Mononuclear cell (primary cell): ENCODE data around the gene SH2D1A. TPM values are rescaled to one million over a fixed set of nuclear protein-coding genes. Genes with fewer than 3 reads are reported as not detected.

Experiments used
- H3K27me3 ChIP-seq: 2 replicates; pipeline ENCODE4 v1.6.0; 2011; ENCODE audit warnings: low read length, control low read depth; ENCODE audit not compliant: insufficient read depth
- H3K4me1 ChIP-seq: 2 replicates; pipeline ENCODE4 v1.5.1; 2011; ENCODE audit warnings: mild to moderate bottlenecking, low read length, control low read depth; ENCODE audit not compliant: insufficient read depth
- H3K4me3 ChIP-seq: 2 replicates; pipeline ENCODE4 v1.5.1; 2011; ENCODE audit warnings: mild to moderate bottlenecking, low read length, moderate library complexity
- H3K9me3 ChIP-seq: 2 replicates; pipeline ENCODE4 v1.5.1; 2011; ENCODE audit warnings: low read depth, mild to moderate bottlenecking, control low read depth, low read length
- total RNA-seq: library from RNA; depleted of rRNA; stranded (reverse); fragments of >200 nt; gene quantifications from one replicate; pipeline ENCODE4 v1.2.3, GENCODE V29; 2012

The SH2D1A gene
- total RNA-seq, 1 donor, result 34.2 TPM

DNA sequence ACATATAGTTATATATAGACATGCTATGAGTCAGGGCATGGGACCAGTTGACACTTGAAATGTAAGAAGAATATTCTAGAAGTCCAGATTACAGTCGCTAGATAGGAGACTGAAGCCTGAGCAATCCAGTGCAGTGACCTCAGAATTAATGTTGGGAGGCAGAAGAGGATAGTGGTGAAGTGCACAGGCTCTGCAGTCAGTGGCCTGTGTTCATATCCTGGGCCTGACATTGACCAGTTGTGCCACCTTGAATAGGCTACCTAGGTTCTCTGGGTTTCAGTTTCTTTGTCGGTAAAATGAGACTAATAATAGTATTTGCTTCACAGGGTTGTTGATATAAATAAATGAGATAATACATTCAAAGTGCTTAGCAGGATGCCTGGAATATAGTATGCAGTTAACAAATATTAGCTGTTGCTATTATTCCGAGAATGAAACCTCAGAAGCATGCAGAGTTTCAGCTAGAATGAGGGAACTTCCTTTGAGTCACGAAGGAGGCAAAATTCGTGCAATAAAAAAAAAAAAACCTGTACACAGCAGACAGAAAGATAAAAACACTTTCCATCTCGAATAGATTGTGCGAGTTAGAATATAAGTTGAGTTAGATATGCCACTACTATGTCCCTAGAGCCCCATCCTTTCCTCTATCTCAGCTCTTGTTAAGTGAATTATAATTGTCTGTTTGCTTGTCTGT lies 4.0 kb upstream of the SH2D1A start:
- Histone ChIP-seq H3K4me3 (no peak overlapping the region), H3K9me3 (no peaks in the 10 kb centered on the region), H3K27me3 (no peaks in the 10 kb centered on the region), H3K4me1 (peaks cover 6% of the 10 kb centered on the region)

DNA sequence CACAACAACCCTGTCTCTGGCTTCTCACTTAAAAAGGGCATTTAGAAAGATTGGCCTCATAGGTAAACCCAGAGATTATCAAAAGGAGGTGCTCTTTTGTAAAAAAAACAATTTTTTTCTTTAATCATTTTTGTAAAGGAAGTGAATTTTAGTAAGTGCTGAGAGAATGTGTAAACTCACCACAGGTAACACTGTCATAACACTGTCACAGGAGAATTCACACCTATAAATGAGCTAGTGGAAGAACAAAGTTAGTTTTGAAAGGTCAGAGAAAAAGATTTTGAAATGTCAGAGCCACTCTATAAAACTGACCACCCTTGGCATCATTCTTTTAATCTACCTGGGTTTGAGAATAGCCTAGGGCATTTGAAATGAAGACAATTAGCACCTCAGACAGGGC lies 3.3 kb upstream of the SH2D1A start:
- Histone ChIP-seq H3K4me3 (no peak overlapping the region), H3K27me3 (no peaks in the 10 kb centered on the region), H3K4me1 (peaks cover 6% of the 10 kb centered on the region), H3K9me3 (no peaks in the 10 kb centered on the region)

DNA sequence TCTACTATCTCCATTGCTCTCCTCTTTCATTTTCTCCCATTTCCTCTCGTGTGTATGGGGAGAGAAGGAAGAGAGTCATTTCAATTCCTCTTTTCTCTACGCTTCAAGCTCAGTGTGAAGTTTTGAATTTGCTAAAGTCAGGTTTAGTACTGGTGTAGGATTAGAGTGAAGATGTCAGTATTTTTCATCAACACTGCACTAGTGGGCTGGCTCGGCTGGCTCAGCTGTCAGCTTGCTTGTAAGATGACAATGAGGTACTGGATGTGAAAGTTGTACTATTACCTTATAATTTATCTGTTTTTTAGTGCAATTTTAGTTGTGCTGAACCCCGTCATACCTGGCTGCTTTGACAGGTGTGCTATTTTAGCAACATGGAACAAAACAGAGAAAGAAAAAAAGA lies 2.1 kb upstream of the SH2D1A start:
- no peak overlapping the region for H3K4me3 ChIP-seq
- H3K27me3 ChIP-seq, result no peaks in the 10 kb centered on the region
- peaks cover 6% of the 10 kb centered on the region for H3K4me1 ChIP-seq
- no peaks in the 10 kb centered on the region for H3K9me3 ChIP-seq

DNA sequence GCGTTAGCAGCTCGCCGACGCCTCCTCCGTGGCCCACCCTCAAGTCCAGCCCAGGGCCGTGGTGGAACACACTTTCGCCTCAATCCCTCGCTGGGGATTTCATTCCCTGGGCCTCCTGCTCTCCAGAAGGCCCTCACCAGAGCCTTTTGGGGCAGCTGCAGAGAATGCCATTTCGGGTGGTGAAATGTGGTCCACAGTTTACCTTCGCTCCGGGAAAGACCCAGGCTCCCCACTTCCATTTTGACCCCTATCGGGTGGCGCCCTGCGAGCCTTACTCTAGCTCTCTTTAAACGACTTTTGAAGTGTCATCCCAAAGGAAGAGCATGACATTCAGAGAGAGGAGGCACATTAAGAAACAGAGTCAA lies 496 bp downstream of the SH2D1A start:
- H3K4me3 ChIP-seq, result peak overlapping the region; percentile 46
- no peaks in the 10 kb centered on the region for H3K4me1 ChIP-seq
- no peaks in the 10 kb centered on the region for H3K9me3 ChIP-seq
- H3K27me3 ChIP-seq, result no peaks in the 10 kb centered on the region

DNA sequence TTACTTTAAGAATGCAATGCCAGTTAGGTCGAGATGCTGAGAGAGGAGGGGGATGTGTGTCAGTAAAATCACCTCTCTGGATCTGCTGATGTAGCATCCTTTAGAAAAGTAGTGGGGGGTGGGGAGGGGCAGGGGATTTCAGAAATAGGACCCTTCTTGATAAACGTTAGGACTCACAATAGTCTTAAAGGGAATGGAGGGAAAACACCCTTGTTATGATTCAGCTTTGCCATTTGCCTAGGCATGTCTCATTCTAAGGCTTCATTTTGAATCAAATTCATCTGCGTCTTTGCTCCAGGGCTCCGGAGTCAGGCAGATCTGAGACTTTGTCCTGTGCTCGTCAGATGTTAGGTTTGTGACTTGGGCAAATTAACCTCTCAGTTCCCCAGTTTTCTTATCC lies 879 bp downstream of the SH2D1A start:
- H3K27me3 ChIP-seq, result no peaks in the 10 kb centered on the region
- H3K4me3 ChIP-seq, result peak overlapping the region; percentile 46
- H3K4me1 ChIP-seq, result no peaks in the 10 kb centered on the region
- H3K9me3 ChIP-seq, result no peaks in the 10 kb centered on the region

DNA sequence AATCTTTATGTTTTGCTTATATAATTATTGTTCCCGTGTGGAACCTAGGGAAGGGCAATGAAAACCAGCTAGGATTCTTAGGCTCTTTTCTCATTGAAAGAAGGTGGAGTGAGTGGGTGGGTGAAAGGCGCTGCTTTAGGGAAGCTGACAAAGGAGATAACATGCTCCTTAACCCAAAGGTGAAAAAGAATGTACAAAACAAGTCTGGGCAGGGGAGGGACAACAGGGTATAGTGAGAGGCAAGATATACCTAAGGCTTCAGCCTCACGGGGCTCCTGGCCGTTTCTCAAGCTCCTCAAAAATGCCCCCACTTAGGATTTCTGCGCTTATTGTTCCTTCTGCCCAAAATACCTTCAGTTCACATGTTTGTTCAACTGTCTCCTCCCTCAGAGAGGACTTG lies 1.8 kb downstream of the SH2D1A start:
- no peaks in the 10 kb centered on the region for H3K27me3 ChIP-seq
- peak overlapping the region; percentile 46 for H3K4me3 ChIP-seq
- no peaks in the 10 kb centered on the region for H3K4me1 ChIP-seq
- no peaks in the 10 kb centered on the region for H3K9me3 ChIP-seq

DNA sequence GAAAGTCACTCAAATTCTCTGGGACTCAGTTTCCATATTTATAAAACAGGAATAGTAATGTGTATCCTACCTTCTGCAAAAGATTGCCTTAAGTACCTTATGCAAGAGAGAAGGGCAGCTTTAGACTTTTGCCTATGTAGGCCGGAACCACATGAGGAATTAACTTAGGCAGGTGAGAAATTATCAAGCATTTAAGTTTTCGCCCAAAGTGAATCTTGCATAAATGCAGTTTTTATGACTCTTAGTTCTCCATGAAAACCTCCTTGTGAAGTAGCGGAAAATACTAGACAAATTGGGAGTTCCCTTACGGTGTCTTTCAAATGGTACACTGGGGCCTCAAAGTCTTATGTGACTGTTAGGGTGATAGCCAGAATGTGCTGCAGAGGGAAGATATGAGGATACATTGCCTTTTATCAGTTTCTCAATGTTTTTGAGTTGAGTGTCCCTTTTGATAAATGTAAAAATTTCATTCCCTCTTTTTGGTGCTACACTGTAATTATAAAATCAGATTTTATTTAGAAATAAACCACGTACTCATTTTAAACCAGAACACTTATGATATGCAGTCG lies 2.6 kb downstream of the SH2D1A start:
- Histone ChIP-seq H3K4me3 (peak overlapping the region; percentile 46), H3K27me3 (no peaks in the 10 kb centered on the region), H3K4me1 (no peaks in the 10 kb centered on the region), H3K9me3 (no peaks in the 10 kb centered on the region)

DNA sequence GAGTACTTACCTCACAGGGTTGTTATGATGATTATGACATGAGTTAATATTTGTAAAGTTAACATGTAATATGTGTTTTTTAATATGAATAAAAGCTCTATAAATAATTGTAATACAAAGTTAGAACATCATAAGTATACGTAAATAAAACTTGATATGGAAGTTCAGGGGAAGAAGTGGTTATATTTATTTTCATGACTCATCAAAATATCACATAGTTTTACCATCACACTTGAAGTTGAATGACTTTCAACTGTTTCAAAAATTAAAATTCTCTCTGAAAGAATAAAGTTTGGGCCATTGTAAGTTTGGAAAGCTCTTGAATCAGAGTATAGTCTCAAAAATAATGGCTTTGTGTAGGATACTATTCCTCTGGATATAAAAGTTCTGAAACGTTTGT lies 8.3 kb downstream of the SH2D1A start:
- no peaks in the 10 kb centered on the region for H3K27me3 ChIP-seq
- H3K4me3 ChIP-seq, result no peak overlapping the region
- H3K4me1 ChIP-seq, result no peaks in the 10 kb centered on the region
- no peaks in the 10 kb centered on the region for H3K9me3 ChIP-seq

DNA sequence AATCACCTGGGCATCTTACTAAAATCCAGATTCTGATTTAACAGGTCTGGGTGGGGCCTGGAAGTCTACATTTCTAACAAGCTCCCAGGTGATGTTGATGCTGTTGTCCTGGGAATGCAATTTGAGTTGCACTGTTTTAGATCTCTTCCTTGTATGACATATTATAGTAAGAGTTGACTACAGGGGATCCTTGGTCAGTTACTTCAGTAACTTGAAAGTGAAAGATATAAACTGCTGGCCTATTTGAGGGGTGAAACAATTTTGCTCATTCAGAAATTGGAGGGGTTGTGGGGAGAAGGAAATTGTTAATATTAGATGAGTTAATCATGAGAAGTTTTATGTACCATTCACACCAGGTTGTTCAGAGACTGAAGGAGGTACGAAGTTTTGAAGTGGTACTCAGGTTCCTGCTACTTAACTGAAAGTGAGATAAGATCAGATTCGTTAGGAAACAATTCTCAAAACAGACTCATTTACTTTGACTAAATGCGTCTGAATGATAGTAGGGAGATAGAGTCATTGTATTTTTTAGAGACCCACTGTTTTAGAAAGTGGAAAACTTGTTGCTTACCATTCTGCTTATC lies 12.5 kb downstream of the SH2D1A start:
- H3K27me3 ChIP-seq, result no peaks in the 10 kb centered on the region
- peaks cover 10% of the 10 kb centered on the region for H3K4me1 ChIP-seq
- no peaks in the 10 kb centered on the region for H3K9me3 ChIP-seq
- no peak overlapping the region for H3K4me3 ChIP-seq

DNA sequence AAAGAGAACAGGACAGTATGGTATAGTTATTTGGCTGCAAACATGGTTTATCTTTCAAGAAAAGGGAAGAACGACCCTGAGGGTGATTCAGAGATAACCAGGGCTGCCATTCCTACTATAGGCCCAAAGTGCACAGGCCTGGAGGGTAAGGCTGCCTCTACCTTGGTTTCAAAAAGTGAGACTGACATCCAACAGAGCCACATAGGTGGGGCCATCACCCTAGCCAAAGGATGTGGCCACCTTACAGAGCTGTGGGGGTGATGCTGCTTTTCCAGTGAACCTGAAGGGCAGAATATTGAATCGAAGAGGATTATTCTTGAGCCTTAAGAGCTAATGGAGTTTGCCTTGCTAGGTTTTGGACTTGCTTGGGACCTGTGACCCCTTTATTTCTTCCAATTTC lies 15.7 kb downstream of the SH2D1A start:
- Histone ChIP-seq H3K27me3 (no peaks in the 10 kb centered on the region), H3K4me1 (peaks cover 10% of the 10 kb centered on the region), H3K4me3 (no peak overlapping the region), H3K9me3 (no peaks in the 10 kb centered on the region)

DNA sequence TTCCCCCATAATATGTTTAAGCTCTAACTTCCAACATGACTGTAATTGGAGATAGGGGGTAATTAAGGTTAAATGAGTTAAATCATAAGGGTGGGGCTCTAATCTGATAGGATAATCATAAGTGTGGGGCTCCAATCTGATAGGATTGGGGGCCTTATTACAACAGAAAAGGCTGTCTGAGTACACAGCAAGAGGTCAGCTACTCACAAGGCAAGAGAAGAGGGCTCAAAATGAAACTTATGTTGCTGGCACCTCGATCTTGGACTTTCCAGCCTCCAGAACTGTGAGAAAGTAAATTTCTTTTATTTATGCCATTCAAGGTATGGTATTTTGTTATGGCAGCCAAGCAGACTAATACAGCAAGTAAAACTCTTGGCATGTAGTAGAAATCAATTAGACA lies 16.4 kb downstream of the SH2D1A start:
- Histone ChIP-seq H3K27me3 (no peaks in the 10 kb centered on the region), H3K4me3 (no peak overlapping the region), H3K9me3 (no peaks in the 10 kb centered on the region), H3K4me1 (peaks cover 10% of the 10 kb centered on the region)

DNA sequence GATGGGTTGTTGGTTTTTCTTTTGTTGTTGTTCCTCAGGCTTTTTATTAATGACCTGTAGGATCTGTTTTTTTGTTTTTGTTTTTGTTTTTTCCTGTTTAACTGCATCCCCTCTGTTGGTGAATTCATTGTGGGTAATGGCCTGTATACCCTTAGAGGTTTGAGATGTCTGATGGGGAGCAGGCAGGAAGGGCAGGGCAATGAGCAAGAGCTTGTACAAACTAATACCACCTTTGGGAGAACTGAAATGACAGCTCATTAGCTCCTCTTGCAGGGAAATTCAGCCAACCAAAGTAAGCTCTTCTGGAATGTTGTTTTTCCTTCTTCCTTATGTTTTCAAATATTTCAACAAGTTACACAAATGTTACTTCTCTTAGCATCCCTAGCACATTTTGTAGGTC lies 23.4 kb downstream of the SH2D1A start:
- Histone ChIP-seq H3K4me1 (no peaks in the 10 kb centered on the region), H3K4me3 (no peak overlapping the region), H3K27me3 (no peaks in the 10 kb centered on the region), H3K9me3 (no peaks in the 10 kb centered on the region)

DNA sequence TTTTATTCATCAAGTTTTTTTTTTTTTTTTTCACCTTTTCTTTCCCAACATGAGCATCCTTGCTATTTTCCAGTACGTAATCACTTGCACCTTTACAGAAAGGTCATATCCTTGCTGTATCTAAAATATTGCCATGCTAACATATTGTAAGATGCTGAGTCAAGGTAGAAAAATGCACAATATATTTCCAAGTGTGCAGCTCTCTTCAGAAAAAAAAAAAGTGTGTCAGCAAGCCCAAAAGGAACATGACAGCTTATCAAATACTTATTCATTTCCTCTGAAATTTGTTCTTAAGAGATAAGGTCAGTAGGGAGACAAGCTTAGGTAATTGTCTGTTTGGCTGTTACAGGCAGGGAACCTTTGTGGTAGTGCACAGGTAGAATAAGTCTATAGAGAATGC lies 27.0 kb downstream of the SH2D1A start:
- no peaks in the 10 kb centered on the region for H3K27me3 ChIP-seq
- H3K9me3 ChIP-seq, result no peaks in the 10 kb centered on the region
- no peak overlapping the region for H3K4me3 ChIP-seq
- no peaks in the 10 kb centered on the region for H3K4me1 ChIP-seq

DNA sequence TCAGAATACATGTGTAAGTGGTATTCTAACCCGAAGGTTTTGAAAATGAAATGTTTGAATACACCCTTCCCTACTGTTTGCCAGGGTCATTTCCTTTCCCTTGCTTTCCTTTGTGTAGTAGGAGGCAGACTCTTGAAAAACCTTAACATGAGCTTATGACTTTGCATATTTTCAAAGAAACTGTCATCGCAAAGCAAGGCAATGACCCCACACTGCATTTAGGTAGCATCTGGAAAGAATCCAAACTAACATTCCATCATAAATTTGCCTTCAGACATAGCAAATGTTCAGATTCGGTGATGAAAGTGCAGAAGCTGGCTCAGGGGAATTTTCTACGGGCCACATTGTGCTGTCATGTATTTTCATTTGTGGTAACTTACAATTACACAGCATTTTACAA lies 32.3 kb downstream of the SH2D1A start:
- H3K4me3 ChIP-seq, result no peak overlapping the region
- H3K27me3 ChIP-seq, result no peaks in the 10 kb centered on the region
- H3K4me1 ChIP-seq, result no peaks in the 10 kb centered on the region
- no peaks in the 10 kb centered on the region for H3K9me3 ChIP-seq

DNA sequence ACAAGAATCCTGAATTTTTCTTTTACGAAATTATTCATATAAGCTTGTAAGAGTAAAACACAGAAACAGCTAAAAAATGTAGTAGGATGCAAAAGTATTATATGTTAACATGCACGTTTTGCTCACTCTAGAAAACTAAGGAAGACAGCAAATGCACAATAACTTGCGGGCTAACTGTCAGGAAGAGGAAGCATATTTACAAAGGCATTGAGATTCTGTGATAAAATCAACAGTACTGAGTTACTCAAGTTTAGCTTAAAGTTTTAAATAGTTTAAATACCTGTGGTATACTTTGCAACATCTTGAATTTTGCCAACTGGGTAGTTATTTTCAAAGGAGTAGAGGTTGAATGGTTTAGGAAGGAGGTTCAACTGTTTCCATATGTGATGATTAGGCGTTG lies 37.0 kb downstream of the SH2D1A start:
- Histone ChIP-seq H3K9me3 (no peaks in the 10 kb centered on the region), H3K27me3 (no peaks in the 10 kb centered on the region), H3K4me1 (no peaks in the 10 kb centered on the region), H3K4me3 (no peak overlapping the region)

DNA sequence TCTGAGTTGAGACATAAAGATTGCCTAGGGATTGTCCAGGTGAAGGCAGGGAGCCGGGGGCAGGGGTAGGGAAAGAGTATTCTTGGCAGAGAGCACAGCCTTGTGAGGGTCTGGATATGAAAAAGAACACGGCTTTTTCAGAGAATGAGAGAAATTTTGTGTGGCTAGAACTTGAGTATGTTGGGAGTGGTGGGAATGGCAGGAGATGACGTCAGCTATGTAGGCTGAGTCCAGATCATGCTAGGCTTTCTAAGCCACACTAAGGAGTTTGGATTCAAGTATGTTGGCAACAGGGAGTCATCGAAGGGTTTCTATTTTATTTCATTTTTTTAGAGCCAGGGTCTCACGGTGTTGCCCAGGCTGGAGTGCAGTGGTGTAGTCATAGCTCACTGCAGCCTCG lies 40.0 kb downstream of the SH2D1A start:
- H3K4me1 ChIP-seq, result no peaks in the 10 kb centered on the region
- no peaks in the 10 kb centered on the region for H3K9me3 ChIP-seq
- no peak overlapping the region for H3K4me3 ChIP-seq
- no peaks in the 10 kb centered on the region for H3K27me3 ChIP-seq
